SK-N-SH treated with all-trans-retinoic acid at 6 μM for 48 hours (cell line): Measurements from ENCODE around the gene HLA-DRA.

Source experiments
- ATAC-seq: fragments of 200-7000 bp; cut with Tn5 transposase; 3 replicates; pipeline ENCODE4 v1.9.1; 2020; ENCODE audit warnings: mild to moderate bottlenecking, moderate library complexity
- ARNTL ChIP-seq: fragments of 450-650 bp; formaldehyde crosslinking; IDR thresholded peaks from 2 replicates; pipeline ENCODE4 v1.5.0; 2020; ENCODE audit warnings: low read depth, mild to moderate bottlenecking, moderate library complexity, borderline replicate concordance
- BACH2 ChIP-seq: fragments of 250-450 bp; sonication (Bioruptor Pico); IDR thresholded peaks from 2 replicates; pipeline ENCODE4 v1.9.0; 2021; ENCODE audit warnings: mild to moderate bottlenecking, borderline replicate concordance
- CSDC2 ChIP-seq: fragments of 250-450 bp; sonication (Bioruptor Pico); IDR thresholded peaks from 2 replicates; pipeline ENCODE4 v1.5.0; 2020; ENCODE audit warnings: mild to moderate bottlenecking, moderate library complexity
- GLIS3 ChIP-seq: fragments of 250-450 bp; sonication (Bioruptor Pico); IDR thresholded peaks from 2 replicates; pipeline ENCODE4 v1.5.0; 2020; ENCODE audit warnings: mild to moderate bottlenecking, moderate library complexity
- ISL1 ChIP-seq: fragments of 250-450 bp; sonication (Bioruptor Pico); IDR thresholded peaks from 2 replicates; pipeline ENCODE4 v2.1.2; 2022; ENCODE audit warnings: mild to moderate bottlenecking, moderate library complexity
- PPARA ChIP-seq: fragments of 250-450 bp; sonication (Bioruptor Pico); IDR thresholded peaks from 2 replicates; pipeline ENCODE4 v1.5.0; 2020; ENCODE audit warnings: mild to moderate bottlenecking, borderline replicate concordance
- RARB ChIP-seq: fragments of 250-450 bp; sonication (Bioruptor Pico); IDR thresholded peaks from 2 replicates; pipeline ENCODE4 v1.8.0; 2021; ENCODE audit warnings: mild to moderate bottlenecking, moderate library complexity
- SNAI2 ChIP-seq: fragments of 250-450 bp; sonication (Bioruptor Pico); IDR thresholded peaks from 2 replicates; pipeline ENCODE4 v1.5.0; 2020; ENCODE audit warnings: mild to moderate bottlenecking, moderate library complexity
- TCF4 ChIP-seq: fragments of 250-450 bp; sonication (Bioruptor Pico); IDR thresholded peaks from 2 replicates; pipeline ENCODE4 v1.8.0; 2021; ENCODE audit warnings: mild to moderate bottlenecking, moderate library complexity, borderline replicate concordance
- TOX ChIP-seq: fragments of 250-450 bp; sonication (Bioruptor Pico); IDR thresholded peaks from 2 replicates; pipeline ENCODE4 v1.8.0; 2021; ENCODE audit warnings: mild to moderate bottlenecking, moderate library complexity, borderline replicate concordance
- ZC3H10 ChIP-seq: fragments of 250-450 bp; sonication (Bioruptor Pico); IDR thresholded peaks from 2 replicates; pipeline ENCODE4 v1.5.1; 2021; ENCODE audit warnings: mild to moderate bottlenecking, moderate library complexity
- ZFP3 ChIP-seq: fragments of 250-450 bp; sonication (Bioruptor Pico); IDR thresholded peaks from 2 replicates; pipeline ENCODE4 v1.5.0; 2020; ENCODE audit warnings: mild to moderate bottlenecking, moderate library complexity
- ZNF565 ChIP-seq: fragments of 450-650 bp; formaldehyde crosslinking; conservative IDR thresholded peaks from 2 replicates; pipeline ENCODE4 v1.5.0; 2020; ENCODE audit warnings: low read depth, mild to moderate bottlenecking, moderate library complexity
- ZNF70 ChIP-seq: fragments of 450-650 bp; formaldehyde crosslinking; IDR thresholded peaks from 2 replicates; pipeline ENCODE4 v1.5.0; 2020; ENCODE audit warnings: mild to moderate bottlenecking, moderate library complexity
- ZNF8 ChIP-seq: fragments of 450-650 bp; formaldehyde crosslinking; IDR thresholded peaks from 2 replicates; pipeline ENCODE4 v1.5.0; 2020; ENCODE audit warnings: mild to moderate bottlenecking, moderate library complexity
- TF ChIP-seq, protein P1 (sequence below): fragments of 250-450 bp; sonication (Bioruptor Pico); IDR thresholded peaks from 2 replicates; pipeline ENCODE4 v1.5.1; 2021; ENCODE audit warnings: mild to moderate bottlenecking, moderate library complexity
- TF ChIP-seq, protein P2 (sequence below): fragments of 250-450 bp; sonication (Bioruptor Pico); IDR thresholded peaks from 2 replicates; pipeline ENCODE4 v1.8.0; 2021; ENCODE audit warnings: low read depth, mild to moderate bottlenecking, moderate library complexity, borderline replicate concordance
- TF ChIP-seq, protein P3 (sequence below): fragments of 250-450 bp; sonication (Bioruptor Pico); IDR thresholded peaks from 2 replicates; pipeline ENCODE4 v1.8.0; 2020; ENCODE audit warnings: mild to moderate bottlenecking, moderate library complexity, borderline replicate concordance
- TF ChIP-seq, protein P4 (sequence below): fragments of 250-450 bp; sonication (Bioruptor Pico); IDR thresholded peaks from 2 replicates; pipeline ENCODE4 v1.5.0; 2020; ENCODE audit warnings: mild to moderate bottlenecking, moderate library complexity
- TF ChIP-seq, protein P5 (sequence below): fragments of 250-450 bp; sonication (Bioruptor Pico); IDR thresholded peaks from 2 replicates; pipeline ENCODE4 v1.5.1; 2020; ENCODE audit warnings: low read depth, mild to moderate bottlenecking, moderate library complexity

HLA-DRA gene

DNA sequence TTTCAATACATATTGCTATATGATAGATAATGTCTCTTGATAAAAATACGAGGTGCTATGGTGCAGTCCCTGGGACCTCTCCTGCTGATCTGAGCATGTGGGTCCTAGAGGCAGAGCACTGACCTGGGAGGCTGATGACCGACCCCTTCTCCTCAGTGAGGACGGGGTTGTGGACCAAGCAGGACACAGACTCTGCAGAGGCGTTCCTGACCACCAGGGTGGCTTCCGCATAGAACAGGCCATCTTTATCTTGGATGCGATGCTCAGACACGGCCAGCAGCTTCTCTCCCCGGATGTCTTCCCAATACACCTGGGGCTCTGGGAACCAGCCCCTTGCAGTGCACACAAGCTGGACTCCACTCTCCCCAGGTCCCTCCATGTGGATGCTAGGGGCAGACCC is 36.9 kb upstream of the HLA-DRA start:
- no peak for ATAC-seq
- no peak for TF ChIP-seq TCF4
- TF ChIP-seq, protein P1, sequence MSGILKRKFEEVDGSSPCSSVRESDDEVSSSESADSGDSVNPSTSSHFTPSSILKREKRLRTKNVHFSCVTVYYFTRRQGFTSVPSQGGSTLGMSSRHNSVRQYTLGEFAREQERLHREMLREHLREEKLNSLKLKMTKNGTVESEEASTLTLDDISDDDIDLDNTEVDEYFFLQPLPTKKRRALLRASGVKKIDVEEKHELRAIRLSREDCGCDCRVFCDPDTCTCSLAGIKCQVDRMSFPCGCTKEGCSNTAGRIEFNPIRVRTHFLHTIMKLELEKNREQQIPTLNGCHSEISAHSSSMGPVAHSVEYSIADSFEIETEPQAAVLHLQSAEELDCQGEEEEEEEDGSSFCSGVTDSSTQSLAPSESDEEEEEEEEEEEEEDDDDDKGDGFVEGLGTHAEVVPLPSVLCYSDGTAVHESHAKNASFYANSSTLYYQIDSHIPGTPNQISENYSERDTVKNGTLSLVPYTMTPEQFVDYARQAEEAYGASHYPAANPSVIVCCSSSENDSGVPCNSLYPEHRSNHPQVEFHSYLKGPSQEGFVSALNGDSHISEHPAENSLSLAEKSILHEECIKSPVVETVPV (CRISPR knock-in tag) = no peak
- no peak for TF ChIP-seq RARB (CRISPR knock-in tag)
- TF ChIP-seq, protein P2, sequence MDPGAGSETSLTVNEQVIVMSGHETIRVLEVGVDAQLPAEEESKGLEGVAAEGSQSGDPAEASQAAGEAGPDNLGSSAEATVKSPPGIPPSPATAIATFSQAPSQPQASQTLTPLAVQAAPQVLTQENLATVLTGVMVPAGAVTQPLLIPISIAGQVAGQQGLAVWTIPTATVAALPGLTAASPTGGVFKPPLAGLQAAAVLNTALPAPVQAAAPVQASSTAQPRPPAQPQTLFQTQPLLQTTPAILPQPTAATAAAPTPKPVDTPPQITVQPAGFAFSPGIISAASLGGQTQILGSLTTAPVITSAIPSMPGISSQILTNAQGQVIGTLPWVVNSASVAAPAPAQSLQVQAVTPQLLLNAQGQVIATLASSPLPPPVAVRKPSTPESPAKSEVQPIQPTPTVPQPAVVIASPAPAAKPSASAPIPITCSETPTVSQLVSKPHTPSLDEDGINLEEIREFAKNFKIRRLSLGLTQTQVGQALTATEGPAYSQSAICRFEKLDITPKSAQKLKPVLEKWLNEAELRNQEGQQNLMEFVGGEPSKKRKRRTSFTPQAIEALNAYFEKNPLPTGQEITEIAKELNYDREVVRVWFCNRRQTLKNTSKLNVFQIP = no peak
- TF ChIP-seq, protein P3, sequence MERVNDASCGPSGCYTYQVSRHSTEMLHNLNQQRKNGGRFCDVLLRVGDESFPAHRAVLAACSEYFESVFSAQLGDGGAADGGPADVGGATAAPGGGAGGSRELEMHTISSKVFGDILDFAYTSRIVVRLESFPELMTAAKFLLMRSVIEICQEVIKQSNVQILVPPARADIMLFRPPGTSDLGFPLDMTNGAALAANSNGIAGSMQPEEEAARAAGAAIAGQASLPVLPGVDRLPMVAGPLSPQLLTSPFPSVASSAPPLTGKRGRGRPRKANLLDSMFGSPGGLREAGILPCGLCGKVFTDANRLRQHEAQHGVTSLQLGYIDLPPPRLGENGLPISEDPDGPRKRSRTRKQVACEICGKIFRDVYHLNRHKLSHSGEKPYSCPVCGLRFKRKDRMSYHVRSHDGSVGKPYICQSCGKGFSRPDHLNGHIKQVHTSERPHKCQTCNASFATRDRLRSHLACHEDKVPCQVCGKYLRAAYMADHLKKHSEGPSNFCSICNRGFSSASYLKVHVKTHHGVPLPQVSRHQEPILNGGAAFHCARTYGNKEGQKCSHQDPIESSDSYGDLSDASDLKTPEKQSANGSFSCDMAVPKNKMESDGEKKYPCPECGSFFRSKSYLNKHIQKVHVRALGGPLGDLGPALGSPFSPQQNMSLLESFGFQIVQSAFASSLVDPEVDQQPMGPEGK (CRISPR knock-in tag) = no peak
- TF ChIP-seq PPARA (CRISPR knock-in tag) = no peak
- no peak for TF ChIP-seq SNAI2 (CRISPR knock-in tag)
- no peak for TF ChIP-seq ZC3H10 (CRISPR knock-in tag)
- no peak for TF ChIP-seq ZNF70 (CRISPR knock-in tag)
- TF ChIP-seq, protein P4, sequence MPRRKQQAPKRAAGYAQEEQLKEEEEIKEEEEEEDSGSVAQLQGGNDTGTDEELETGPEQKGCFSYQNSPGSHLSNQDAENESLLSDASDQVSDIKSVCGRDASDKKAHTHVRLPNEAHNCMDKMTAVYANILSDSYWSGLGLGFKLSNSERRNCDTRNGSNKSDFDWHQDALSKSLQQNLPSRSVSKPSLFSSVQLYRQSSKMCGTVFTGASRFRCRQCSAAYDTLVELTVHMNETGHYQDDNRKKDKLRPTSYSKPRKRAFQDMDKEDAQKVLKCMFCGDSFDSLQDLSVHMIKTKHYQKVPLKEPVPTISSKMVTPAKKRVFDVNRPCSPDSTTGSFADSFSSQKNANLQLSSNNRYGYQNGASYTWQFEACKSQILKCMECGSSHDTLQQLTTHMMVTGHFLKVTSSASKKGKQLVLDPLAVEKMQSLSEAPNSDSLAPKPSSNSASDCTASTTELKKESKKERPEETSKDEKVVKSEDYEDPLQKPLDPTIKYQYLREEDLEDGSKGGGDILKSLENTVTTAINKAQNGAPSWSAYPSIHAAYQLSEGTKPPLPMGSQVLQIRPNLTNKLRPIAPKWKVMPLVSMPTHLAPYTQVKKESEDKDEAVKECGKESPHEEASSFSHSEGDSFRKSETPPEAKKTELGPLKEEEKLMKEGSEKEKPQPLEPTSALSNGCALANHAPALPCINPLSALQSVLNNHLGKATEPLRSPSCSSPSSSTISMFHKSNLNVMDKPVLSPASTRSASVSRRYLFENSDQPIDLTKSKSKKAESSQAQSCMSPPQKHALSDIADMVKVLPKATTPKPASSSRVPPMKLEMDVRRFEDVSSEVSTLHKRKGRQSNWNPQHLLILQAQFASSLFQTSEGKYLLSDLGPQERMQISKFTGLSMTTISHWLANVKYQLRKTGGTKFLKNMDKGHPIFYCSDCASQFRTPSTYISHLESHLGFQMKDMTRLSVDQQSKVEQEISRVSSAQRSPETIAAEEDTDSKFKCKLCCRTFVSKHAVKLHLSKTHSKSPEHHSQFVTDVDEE (CRISPR knock-in tag) = no peak
- TF ChIP-seq BACH2 (CRISPR knock-in tag) = no peak
- no peak for TF ChIP-seq ISL1
- TF ChIP-seq TOX (CRISPR knock-in tag) = no peak
- TF ChIP-seq CSDC2 (CRISPR knock-in tag) = no peak
- no peak for TF ChIP-seq GLIS3 (CRISPR knock-in tag)
- no peak for TF ChIP-seq ZNF8 (CRISPR knock-in tag)

DNA sequence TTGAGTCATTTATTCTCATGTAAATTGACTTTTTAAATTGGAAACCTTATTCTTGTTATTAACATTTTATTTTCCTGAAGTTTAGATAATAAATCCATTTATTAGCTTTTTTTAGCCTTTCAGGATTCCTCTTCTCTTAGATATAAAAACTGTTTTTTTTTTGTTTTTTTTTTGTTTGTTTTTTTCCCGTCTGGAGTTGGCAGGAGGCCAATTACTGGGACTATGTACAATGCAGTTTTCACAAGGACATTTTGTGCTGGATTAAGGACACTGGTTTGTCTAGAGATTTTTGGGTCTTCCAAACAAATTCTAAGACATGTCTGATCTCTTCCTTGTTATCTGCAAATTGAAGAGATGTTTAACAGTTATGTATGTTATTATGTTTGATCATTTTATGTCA is 34.0 kb upstream of the HLA-DRA start:
- ATAC-seq = no peak
- TF ChIP-seq ARNTL (CRISPR knock-in tag) = no peak
- no peak for TF ChIP-seq ZFP3 (CRISPR knock-in tag)
- TF ChIP-seq SNAI2 (CRISPR knock-in tag) = no peak
- TF ChIP-seq ZNF70 (CRISPR knock-in tag) = no peak
- TF ChIP-seq PPARA (CRISPR knock-in tag) = no peak
- TF ChIP-seq CSDC2 (CRISPR knock-in tag) = no peak
- TF ChIP-seq, protein P2 = no peak
- no peak for TF ChIP-seq TCF4
- no peak for TF ChIP-seq GLIS3 (CRISPR knock-in tag)
- TF ChIP-seq, protein P3 (CRISPR knock-in tag) = no peak
- no peak for TF ChIP-seq RARB (CRISPR knock-in tag)
- TF ChIP-seq, protein P5, sequence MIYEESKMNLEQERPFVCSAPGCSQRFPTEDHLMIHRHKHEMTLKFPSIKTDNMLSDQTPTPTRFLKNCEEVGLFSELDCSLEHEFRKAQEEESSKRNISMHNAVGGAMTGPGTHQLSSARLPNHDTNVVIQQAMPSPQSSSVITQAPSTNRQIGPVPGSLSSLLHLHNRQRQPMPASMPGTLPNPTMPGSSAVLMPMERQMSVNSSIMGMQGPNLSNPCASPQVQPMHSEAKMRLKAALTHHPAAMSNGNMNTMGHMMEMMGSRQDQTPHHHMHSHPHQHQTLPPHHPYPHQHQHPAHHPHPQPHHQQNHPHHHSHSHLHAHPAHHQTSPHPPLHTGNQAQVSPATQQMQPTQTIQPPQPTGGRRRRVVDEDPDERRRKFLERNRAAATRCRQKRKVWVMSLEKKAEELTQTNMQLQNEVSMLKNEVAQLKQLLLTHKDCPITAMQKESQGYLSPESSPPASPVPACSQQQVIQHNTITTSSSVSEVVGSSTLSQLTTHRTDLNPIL = no peak
- TF ChIP-seq ZNF565 (CRISPR knock-in tag) = no peak
